DMS 273 (cell line): Measurements from ENCODE around the gene ANKRD40.

Experiments
- DNase-seq: peaks from one replicate; lab custom pipeline; 2025; ENCODE audit not compliant: unreplicated experiment; lab: John Stamatoyannopoulos, UW

Gene ANKRD40

DNA sequence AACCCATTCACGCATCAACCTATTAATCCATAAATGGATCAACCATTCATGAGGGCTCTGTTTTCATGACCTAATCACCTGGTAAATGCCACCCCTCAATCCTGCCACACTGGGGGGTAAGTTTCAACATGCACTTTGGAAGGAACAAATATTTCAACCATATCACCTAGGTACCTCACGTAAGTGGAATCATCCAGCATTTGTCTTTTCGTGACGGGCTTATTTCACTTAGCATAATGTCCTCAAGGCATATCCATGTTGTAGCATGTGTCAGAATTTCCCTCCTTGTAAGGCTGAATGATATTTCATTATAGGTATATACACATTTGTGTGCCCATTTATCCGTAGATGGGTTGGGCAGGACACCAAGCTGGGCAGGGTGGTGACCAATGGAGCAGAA, 35.6 kb downstream of the ANKRD40 start:
- no peak for DNase-seq

DNA sequence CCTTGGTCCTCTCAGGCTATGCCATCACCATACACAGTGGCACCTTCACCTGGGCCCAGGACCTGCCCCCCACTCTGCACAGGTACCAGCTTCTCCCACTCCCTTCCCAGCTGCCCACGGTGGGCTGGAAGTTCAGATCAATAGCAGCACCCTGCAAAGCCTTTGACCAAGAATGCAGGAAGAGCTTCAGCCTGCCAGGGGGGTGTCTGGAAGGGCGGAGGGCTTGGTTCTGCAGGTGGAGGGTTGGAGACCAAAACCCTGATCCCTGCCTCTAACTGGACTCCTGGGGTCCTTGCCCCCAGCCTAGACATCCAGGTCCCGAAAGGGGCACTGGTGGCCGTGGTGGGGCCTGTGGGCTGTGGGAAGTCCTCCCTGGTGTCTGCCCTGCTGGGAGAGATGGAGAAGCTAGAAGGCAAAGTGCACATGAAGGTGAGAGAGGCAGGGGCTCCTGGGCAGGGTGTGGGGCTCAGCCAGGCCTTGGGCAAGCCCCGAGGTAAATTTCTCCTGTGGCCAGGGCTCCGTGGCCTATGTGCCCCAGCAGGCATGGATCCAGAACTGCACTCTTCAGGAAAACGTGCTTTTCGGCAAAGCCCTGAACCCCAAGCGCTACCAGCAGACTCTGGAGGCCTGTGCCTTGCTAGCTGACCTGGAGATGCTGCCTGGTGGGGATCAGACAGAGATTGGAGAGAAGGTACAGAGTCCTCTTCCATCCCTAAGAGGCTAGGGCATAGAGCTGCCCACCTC, 38.7 kb downstream of the ANKRD40 start:
- no peak for DNase-seq

DNA sequence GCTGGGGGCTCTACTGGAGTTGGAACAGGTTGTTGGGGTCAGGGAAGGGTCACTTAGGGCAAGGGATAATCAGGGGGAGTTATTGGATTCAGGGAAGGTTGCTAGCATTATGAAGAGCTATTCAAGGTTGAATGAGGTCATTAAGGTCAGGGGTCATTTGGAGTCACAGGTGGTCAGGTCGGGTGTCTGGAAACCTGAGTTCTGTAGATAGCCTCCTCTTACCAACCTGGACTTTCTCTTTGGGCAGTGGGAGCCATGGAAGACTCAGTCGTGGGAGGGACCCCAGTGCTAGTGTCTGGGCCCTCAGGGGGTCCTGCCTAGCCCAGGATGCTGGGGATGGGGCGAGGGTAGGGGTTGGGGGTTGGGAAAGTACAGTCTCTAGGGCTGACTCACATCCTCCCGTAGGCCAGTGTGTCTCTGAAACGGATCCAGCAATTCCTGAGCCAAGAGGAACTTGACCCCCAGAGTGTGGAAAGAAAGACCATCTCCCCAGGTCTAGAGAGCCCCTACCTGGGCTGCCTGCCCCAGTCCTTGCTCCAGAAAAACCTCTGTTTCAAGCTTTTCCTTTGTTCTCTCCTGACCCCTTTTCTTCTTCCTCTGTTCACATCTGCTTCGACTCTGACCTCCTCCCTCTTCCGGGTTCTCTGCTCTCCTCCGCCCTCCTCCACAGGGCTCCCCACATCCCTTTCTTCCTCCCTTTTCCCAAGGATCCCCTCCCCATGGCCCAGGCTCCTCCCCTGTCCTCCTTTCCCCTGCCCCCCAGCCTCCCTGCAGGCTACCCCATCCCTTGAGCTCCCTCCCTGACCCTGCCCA, 39.5 kb downstream of the ANKRD40 start:
- DNase-seq: no peak

DNA sequence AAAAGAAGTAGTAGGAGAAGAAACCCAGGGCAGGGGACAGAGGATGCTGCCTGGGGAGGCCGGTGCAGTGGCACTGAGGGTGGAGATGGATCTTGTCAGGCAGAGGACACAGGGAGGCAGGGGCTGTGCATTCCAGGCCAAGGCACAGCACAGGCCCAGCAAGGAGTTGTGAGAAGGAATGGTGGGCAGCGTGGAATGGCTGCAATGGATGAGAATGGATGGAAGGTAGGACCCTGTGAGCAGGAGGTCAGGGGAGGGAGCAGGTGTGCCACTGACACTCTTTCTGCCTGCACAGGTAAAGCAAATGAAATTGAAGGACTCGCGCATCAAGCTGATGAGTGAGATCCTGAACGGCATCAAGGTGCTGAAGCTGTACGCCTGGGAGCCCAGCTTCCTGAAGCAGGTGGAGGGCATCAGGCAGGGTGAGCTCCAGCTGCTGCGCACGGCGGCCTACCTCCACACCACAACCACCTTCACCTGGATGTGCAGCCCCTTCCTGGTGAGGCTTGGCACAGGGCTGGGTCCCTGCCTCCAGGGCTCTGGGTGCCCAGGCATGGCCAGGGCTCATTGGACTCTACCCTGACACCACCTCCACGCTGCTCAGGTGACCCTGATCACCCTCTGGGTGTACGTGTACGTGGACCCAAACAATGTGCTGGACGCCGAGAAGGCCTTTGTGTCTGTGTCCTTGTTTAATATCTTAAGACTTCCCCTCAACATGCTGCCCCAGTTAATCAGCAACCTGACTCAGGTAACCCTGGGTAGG, 40.3 kb downstream of the ANKRD40 start:
- no peak for DNase-seq

DNA sequence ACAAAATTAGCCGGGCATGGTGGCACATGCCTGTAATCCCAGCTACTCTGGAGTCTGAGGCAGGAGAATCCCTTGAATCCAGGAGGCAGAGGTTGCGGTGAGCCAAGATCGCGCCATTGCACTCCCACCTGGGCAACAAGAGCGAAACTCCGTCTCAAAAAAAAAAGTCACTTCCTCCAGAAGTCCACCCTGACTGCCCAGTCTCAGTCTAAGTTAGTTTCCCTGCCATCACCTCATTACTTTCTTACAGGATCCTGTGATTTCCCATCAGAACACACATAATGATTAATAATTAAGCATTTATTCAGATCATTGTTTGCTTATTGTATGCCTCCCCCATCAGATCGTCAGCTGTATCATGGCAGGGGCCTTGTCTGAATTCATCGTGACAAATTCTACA, 41.4 kb downstream of the ANKRD40 start:
- DNase-seq: no peak

DNA sequence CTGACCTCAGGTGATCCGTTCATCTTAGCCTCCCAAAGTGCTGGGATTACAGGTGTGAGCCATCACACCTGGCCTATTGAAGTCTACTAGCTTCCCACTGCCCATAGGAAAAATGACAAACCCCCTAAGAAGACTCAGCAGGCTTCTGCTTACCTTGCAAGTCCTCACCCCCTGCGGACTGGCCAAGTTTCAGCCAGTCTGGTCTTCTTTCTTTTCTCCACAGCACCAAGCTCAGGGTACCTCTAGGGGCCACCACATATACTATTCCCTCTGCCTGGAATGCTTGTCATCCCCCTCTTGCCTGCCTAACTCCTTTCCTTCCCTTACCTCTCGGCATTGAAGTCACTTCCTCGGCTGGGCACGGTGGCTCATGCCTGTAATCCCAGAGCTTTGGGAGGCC, 41.9 kb downstream of the ANKRD40 start:
- no peak for DNase-seq

DNA sequence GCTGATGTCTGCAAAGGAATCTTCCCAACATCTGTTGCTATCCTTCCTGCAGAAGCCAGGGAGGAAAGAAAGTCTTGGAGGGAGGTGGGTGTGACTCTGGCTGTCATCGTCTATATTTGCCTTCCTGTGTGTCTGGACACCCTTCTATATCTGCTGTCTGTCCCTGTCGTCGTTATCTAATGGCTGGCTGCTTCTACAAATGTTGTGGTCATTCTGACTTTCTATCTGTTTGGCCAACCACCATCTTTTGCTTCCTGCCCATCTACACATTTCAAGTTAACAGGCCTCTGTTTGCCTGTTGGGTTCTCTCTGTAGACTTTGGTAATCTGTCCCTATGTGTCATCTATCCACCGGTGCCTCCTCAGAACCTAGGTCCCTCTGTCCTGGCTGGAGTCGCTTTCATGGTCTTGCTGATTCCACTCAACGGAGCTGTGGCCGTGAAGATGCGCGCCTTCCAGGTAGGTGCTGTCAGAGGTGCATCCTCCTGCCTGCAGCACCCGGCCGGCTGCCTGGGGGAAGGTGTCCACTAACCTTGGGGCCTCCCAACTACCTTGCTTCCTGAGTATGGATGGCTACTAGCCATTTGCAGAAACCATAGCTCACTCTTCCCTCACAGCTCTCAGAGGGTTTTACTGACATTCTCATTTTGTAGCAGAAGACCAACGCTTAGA, 42.8 kb downstream of the ANKRD40 start:
- no peak for DNase-seq

DNA sequence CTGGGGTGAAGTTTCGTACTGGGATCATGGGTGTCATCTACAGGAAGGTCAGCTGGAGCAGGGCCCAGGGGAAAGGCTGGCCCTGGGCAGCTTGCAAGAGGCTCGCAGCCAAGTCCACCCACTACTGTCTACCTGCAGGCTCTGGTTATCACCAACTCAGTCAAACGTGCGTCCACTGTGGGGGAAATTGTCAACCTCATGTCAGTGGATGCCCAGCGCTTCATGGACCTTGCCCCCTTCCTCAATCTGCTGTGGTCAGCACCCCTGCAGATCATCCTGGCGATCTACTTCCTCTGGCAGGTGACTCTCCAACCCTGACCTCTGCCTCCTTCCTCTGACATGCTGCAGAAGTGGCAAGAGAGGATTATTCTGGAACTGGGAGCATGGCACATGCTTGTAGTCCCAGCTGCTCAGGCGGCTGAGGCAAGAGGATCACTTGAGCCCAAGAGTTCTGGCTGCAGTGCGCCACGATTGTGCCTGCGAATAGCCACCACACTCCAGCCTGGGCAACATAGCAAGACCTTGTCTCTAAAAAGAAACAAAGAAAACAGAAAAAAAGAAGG, 43.8 kb downstream of the ANKRD40 start:
- no peak for DNase-seq

DNA sequence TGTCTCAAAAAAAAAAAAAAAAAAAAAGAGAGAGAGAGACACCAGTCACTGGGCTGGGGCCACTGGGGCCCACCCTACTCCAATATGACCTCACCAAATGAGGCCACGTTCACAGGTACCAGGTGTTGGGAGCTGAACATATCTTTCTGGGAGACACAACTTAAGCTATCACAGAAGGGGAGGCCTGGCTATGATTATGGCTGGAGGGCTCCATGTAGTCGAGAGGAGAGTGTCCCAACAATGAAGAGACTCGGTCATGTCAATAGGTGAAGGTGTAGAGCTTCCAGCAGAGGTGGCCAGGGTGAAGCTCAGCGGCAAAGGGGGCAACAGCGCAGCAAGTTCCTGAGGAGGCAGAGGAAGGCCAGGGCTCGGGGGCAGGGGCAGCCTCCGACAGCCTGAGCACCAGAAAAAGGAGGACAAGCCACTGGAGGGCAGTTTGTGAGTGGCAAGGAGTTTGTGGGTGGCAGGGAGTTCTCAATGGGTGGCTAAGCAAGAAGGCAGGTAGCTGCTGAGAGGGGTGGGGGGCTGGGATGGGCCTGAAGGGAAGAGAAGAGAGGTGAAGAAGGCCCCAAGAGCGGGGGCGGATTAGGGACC, 45.0 kb downstream of the ANKRD40 start:
- no peak for DNase-seq

DNA sequence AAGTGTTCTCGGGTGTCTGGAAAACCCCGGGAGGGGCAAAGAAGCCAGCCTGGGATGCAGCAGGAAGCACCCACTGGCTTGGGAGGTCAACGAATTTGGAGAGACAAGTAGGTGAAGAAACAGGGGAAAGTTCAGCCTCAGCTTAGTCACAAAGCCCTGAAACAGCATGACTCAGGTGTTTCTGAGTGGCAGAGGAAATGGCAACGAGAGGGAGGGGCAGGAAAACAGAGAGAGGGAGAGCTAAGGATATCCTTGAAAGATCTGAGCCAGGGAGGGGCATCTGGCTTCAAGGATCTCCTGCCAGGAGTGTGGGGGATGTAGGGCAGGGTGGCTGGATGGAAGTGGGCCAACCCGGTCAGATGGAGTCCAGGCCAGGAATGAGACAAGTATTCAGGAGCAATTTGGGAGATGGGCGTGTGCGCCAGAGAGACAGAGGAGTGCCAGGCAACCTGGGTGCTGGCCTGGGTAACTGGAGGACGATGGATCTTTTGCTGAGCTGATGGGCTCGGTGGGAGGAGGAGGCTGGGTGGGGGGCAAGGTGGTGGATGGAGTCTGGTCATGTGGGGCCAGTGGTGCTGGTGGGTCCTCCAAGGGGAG, 45.8 kb downstream of the ANKRD40 start:
- DNase-seq: peak; percentile 94

DNA sequence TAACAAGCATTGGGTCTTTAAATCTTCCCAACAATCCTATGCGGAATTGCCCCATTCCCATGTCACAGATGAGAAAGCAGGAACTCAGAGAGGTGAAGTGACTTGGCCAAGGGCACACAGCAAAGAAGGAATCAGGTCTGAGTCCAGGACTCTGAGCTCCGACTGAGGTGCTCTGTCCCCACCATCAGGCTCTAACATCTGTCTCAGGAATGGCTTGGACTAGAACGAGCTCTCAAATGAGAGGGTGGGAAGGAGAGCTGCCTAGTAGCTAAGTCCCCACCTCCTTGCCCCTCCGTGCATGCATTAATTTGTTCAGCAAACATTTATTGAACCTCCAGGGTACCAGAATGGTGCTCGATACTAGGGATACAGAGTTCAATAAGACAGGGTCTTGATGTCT, 46.4 kb downstream of the ANKRD40 start:
- peak; percentile 49 for DNase-seq

DNA sequence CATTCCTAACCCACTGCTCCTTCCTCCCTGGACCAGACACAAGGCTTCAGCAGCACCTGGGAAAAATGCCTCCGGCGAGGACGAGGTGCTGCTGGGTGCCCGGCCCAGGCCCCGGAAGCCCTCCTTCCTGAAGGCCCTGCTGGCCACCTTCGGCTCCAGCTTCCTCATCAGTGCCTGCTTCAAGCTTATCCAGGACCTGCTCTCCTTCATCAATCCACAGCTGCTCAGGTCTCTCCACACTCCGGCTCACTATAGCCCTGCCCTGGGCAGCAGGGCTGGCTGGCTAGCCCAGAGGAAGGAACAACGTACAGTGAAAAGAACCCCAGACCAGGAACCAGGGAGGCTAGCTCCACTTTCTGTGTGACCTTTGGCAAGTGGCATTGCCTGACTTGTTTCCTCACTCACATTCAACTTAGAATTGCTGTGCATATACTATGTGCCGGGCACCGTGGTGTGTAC, 46.8 kb downstream of the ANKRD40 start:
- no peak for DNase-seq

DNA sequence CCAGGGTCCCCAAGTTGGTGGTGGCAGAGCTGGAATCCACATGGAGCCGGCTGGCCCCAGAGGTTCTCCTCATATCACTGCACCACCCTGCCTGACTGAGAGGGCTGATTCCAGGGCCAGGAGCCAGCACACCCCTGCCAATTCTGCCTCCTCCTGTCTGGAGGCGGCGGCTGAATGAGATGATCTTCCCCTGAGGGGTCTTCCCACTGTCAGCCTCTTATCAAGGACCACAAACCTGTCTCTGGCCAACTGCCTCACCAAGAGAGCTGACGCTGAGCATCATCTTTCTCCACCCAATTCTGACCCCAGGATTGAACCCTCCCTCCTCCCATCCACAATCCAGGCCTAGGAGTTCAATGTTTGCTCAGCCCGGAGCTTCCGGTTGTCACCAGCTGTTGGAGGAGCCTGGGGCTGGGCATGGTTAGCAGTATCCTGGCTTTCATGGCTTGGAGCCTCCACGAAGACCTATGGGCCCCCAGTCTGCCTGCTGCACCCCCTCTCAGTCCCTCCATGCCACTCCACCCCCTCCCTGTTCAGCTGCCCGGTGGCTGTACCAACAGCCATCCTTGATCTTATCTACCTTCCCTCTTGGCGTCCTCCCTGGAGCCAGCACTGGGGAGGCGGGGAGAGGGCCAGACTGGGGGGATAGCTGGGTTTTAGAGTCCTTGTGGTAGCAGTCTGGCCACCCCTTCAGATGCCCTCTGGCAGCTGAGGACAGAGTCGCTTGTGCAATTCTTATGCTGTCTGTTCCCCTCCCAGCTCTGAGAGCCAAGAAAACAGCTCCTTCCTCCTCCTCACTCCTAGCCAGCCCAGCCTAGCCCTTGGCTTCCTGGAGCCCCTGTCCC, 47.5 kb downstream of the ANKRD40 start:
- peak; percentile 66 for DNase-seq

DNA sequence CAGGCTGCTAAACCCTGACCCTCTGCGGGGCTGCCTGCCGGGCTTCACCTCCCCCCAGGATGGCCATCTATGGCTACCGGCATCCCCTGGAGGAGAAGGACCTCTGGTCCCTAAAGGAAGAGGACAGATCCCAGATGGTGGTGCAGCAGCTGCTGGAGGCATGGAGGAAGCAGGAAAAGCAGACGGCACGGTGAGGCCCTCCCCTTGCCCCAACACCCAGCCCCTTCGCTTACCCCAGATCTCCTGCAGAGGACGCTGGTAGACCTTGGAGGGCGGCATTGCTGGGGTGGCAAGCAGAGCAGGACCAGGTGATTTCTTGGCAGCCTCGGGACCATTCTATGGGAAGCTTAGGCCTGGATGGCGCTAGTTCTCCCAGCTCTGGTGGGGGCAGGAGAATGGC, 48.5 kb downstream of the ANKRD40 start:
- DNase-seq: peak; percentile 44

DNA sequence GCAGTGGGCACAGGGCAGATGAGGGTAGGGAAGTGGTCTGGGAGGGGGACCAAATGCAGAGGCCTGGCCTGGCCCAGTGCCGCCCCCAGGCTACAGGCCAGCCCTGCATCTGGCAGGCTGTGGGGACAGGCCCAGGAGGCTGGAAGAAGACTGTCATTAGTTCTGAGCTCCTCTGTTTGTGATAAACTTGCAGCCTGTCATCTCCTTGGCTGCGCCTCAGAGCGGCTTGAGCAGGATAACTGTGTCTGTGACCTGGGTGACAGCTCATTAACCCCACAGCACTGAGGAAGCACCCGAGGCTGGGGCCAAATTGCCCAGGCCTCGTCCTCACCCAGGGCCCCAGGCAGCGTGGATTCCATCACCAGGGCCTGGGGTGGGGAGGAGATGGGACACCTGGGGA, 49.1 kb downstream of the ANKRD40 start:
- no peak for DNase-seq

DNA sequence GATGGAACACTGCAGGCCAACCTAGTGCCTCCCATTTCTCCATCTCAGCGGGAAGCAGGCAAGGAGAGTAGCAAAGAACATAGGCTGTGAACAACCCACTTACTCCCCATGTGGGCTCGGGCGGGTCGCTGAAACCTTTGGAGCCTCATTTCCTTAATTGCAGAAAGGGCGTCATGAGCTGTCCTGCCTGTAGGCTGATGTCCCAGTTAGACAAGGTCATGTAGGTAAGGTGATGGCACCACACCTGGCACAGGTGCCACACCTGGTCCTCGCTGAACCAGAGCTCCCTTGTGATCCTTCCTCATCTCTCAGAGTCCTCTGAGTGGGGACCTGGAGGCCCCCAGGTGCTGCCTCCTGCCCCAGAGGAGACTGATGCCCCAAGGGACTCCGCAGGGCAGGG, 50.1 kb downstream of the ANKRD40 start:
- no peak for DNase-seq

DNA sequence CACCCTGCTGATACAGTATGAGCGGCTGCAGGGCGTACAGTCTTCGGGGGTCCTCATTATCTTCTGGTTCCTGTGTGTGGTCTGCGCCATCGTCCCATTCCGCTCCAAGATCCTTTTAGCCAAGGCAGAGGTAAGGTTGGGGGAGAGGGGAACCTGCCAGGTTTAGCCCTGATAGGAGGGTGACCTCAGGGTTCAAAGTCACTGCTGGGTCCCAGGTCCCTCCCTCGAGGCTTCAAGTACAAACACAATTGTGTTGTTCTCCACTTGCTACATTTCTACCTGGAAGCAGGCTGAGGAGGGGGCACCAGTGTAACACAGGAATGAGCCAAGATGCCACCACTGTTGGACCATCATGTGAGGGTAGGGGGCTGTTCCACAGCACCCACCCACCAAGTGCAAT, 50.7 kb downstream of the ANKRD40 start:
- no peak for DNase-seq

DNA sequence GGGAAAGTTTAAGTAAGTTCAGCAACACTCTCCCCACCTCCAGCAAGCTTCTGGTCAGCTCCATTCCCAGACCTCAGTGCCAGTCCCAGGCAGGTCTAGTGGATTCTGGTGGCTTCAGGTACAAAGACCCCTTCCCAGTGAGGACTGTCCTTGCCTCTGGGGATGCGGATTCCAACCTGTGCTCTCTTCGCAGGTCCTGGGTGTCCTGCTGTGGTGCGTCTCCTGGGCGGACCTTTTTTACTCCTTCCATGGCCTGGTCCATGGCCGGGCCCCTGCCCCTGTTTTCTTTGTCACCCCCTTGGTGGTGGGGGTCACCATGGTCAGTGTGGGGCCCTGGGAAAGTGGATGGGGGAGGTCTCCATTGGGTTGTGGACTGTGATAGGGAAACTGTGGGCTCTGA, 51.2 kb downstream of the ANKRD40 start:
- no peak for DNase-seq

DNA sequence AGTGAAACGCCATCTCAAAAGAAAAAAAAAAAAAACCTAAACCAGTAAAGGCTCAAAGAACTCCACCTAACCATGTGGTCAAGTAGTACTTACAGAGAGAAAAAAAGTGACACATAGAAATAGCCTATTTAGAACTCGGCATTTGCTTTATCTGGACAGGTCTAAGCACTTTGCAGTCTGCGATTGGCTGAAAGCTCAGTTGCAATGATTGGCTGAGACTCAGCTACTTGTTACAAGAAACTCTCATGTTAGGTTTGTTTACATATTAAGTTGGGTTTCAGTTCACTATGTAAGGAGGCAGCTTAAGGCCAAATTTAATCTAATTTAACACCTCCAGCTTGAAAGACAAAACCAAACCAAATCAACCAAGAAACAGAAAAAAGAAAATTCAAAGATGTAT, 54.0 kb downstream of the ANKRD40 start:
- DNase-seq: no peak
